K562 (cell line): ENCODE data around the gene TMEM63A. TPM values are rescaled to one million over a fixed set of nuclear protein-coding genes. Genes with fewer than 3 reads are reported as not detected.

Experiments
- C11orf30 ChIP-seq: fragments of 450-650 bp; IDR thresholded peaks from 2 replicates; pipeline ENCODE4 v1.6.1; 2016; ENCODE audit warnings: low read depth, mild to moderate bottlenecking
- CBX3 ChIP-seq, 2 experiments: IDR thresholded peaks; 1 replicate in 1 of 2; 2 replicates in 1 of 2; pipeline ENCODE4 v1.6.1; 2012; ENCODE audit warnings: inconsistent platforms in 2 of 2, low read length in 2 of 2, borderline replicate concordance in 1 of 2, control low read depth in 1 of 2
- DPF2 ChIP-seq: fragments of 450-650 bp; IDR thresholded peaks from 2 replicates; pipeline ENCODE4 v1.6.1; 2016
- EP300 ChIP-seq: IDR thresholded peaks from 2 replicates; pipeline ENCODE4 v1.6.1; 2012; ENCODE audit warnings: low read length, improper control_type of control experiment
- FOXK2 ChIP-seq, 2 experiments: fragments of 450-650 bp; IDR thresholded peaks in 1 of 2; conservative IDR thresholded peaks in 1 of 2; 2 replicates each; pipeline ENCODE4 v1.6.1; 2016; ENCODE audit warnings: low read depth in 2 of 2, mild to moderate bottlenecking in 1 of 2
- FOXM1 ChIP-seq, 2 experiments: fragments of 450-650 bp in 1 of 2; sonication (generic) in 1 of 2; formaldehyde crosslinking in 1 of 2; IDR thresholded peaks; 2 replicates each; pipeline versions ENCODE4 v1.6.1 to v1.9.0; 2017 to 2022; ENCODE audit warnings: low read depth in 2 of 2, mild to moderate bottlenecking in 2 of 2, missing genetic modification reagents in 1 of 2, moderate library complexity in 1 of 2
- MEIS2 ChIP-seq: fragments of 450-650 bp; IDR thresholded peaks from 2 replicates; pipeline ENCODE4 v1.6.1; 2014; ENCODE audit warnings: mild to moderate bottlenecking; ENCODE audit not compliant: partially characterized antibody
- MLLT1 ChIP-seq, 2 experiments: fragments of 450-650 bp; IDR thresholded peaks; 2 replicates each; pipeline ENCODE4 v1.6.1; 2016
- MTA1 ChIP-seq: fragments of 450-650 bp; IDR thresholded peaks from 2 replicates; pipeline ENCODE4 v1.6.1; 2017; ENCODE audit warnings: borderline replicate concordance
- MTA2 ChIP-seq: fragments of 450-650 bp; IDR thresholded peaks from 2 replicates; pipeline ENCODE4 v1.6.1; 2016; ENCODE audit warnings: low read depth
- MTF1 ChIP-seq: fragments of 250-450 bp; sonication (Bioruptor Pico); IDR thresholded peaks from 2 replicates; pipeline ENCODE4 v1.9.0; 2021; ENCODE audit warnings: moderate library complexity, mild to moderate bottlenecking, inconsistent platforms, borderline replicate concordance
- PKNOX1 ChIP-seq: fragments of 450-650 bp; IDR thresholded peaks from 2 replicates; pipeline ENCODE4 v1.6.1; 2016
- POLR2H ChIP-seq: IDR thresholded peaks from 2 replicates; pipeline ENCODE4 v1.6.1; 2016; ENCODE audit warnings: missing genetic modification characterization, low read depth, mild to moderate bottlenecking, control low read depth, missing compliant biosample characterization, moderate library complexity
- RAD51 ChIP-seq: fragments of 450-650 bp; IDR thresholded peaks from 2 replicates; pipeline ENCODE4 v1.7.1; 2016; ENCODE audit warnings: low read depth, mild to moderate bottlenecking, borderline replicate concordance
- SMARCA4 ChIP-seq: fragments of 450-650 bp; IDR thresholded peaks from 2 replicates; pipeline ENCODE4 v1.6.1; 2016
- TGIF2 ChIP-seq: sonication (generic); formaldehyde crosslinking; IDR thresholded peaks from 2 replicates; pipeline ENCODE4 v1.8.1; 2022; ENCODE audit warnings: mild to moderate bottlenecking, missing genetic modification reagents, moderate library complexity
- ZEB2 ChIP-seq: fragments of 450-650 bp; IDR thresholded peaks from 2 replicates; pipeline ENCODE4 v1.6.1; 2016
- ZNF592 ChIP-seq: fragments of 450-650 bp; IDR thresholded peaks from 2 replicates; pipeline ENCODE4 v1.6.1; 2017; ENCODE audit warnings: antibody characterized with exemption, mild to moderate bottlenecking
- polyA plus RNA-seq, 8 experiments: library from polyadenylated mRNA; depleted of rRNA in 4 of 8; stranded (reverse) in 5 of 8; unstranded in 3 of 8; fragments of >200 nt; fragmentation: Nextera tagmentation in 2 of 8; fragmentation: Illumina TruSeq in 1 of 8; extraction: Ambion mirVana in 2 of 8; extraction: Trizol in 1 of 8; gene quantifications; 2 replicates each; pipeline versions ENCODE4 v1.2.1 to v1.2.3, GENCODE V29; 2011 to 2014; ENCODE audit warnings: inconsistent platforms in 1 of 8, missing spikeins in 1 of 8
- total RNA-seq, 7 experiments: library from RNA; depleted of rRNA in 6 of 7; stranded (reverse); fragments of >200 nt in 6 of 7; fragmentation: Illumina TruSeq in 2 of 7; extraction: Trizol in 2 of 7; gene quantifications; 2 replicates each; pipeline versions ENCODE4 v1.2.1 to v1.2.3, GENCODE V29; 2011 to 2021; ENCODE audit warnings: low replicate concordance in 1 of 7

The TMEM63A gene
- total and polyA plus RNA-seq, 9 of the 15 experiments (the other 6 are each of a cell fraction or from before 2014, with no cell fraction given): 2.0 to 54.6 (median 17.5) TPM

DNA sequence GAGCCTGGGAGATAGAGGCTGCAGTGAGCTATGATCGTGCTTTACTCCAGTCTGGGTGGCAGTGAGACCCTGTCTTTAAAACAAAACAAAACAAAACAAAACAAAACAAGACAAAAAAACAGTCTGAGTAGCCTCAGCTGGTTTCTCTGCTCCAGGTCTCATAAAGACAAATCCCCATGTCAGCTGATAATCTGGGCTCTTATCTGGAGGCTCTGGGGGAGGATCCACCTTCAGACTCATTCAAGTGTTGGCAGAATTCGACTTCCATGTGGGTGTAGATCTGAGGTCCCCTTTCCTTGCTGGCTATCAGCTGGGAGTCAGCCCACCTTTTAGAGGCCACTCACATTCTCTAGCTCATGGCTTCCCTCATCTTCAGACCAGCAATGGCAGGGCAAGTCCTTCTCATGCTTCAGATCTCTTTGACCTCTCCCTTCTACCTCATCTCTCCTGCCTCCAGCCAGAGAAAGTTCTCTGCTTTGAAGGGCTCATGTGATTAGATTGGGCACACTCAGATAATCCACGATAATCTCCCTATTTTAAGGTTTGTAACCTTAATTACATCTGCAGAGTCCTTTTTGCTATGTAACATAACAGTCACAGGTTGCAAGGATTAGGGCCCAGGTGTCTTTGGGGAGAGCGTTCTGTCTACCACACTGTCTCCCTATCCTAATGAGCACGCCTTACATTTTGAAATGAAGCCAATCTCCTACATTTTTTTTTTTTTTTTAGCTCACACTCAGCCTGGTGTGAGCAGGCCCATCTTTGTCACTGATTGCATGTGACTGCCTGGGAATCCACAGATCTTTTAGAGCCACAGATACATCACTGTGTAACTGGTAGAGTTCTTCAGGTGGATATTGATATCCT, 49.3 kb upstream of the TMEM63A start (continued):
- TF ChIP-seq POLR2H (no peak), MTA1 (no peak), SMARCA4 (peak; percentile 80), CBX3 (IDR thresholded peaks at IDR 0.05; ENCODE audit: borderline replicate concordance in 1 of 2, low read length in 2 of 2) (no peak), EP300 (peak; percentile 64; the same call in 1 of the 2 replicates), ZEB2 (0 out of 2 replicates have a peak, but pooled peaks have one; percentile 48), C11orf30 (peak; percentile 76), MLLT1 (IDR thresholded peaks at IDR 0.05) (no peak), DPF2 (peak; percentile 86), MTA2 (peak; percentile 41), RAD51 (0 out of 2 replicates have a peak, but pooled peaks have one; percentile 9), TGIF2 (no peak), FOXK2 (conservative IDR thresholded peaks at IDR 0.05 in 1 of 2, IDR thresholded peaks at IDR 0.05 in 1 of 2; ENCODE audit: low read depth in 2 of 2) (peak; percentile 31 to 41; a peak in 1 of 4 replicates), ZNF592 (peak; percentile 91), MTF1 (CRISPR knock-in tag) (no peak), PKNOX1 (peak; percentile 40; the same call in 1 of the 2 replicates), FOXM1 (IDR thresholded peaks at IDR 0.05; ENCODE audit: low read depth) (peak; percentile 48; the same call in 1 of the 2 replicates), FOXM1 (CRISPR knock-in tag; IDR thresholded peaks at IDR 0.05; ENCODE audit: low read depth) (no peak), MEIS2 (peak; percentile 66)
